ENCODE results near the gene IL17RD. TPM values are rescaled to one million over a fixed set of nuclear protein-coding genes. Genes with fewer than 3 reads are reported as not detected.

Gene IL17RD
- total and polyA plus RNA-seq, 2 experiments from 2014 or later: 10.7 to 104 TPM

- Mint-ChIP-seq H3K9me3 (no peaks in the 10 kb centered on the region), H3K4me3 (no peak overlapping the region), H3K27ac (no peak overlapping the region), H3K36me3 (ENCODE audit: low read depth) (no peaks in the 10 kb centered on the region), H3K27me3 (ENCODE audit: insufficient read depth, low read depth, poor library complexity) (peaks cover 3% of the 10 kb centered on the region), H3K4me1 (no peaks in the 10 kb centered on the region; the same call in 2 of the 3 replicates)
- no peak overlapping the region for H2AFZ ChIP-seq
- H3K27me3 ChIP-seq (ENCODE audit: insufficient read depth): no peaks in the 10 kb centered on the region
- no peaks in the 10 kb centered on the region for H3K4me1 ChIP-seq (ENCODE audit: insufficient read depth)
- H3K4me3 ChIP-seq: no peak overlapping the region
- no peaks in the 10 kb centered on the region for H4K20me1 ChIP-seq (replicated peaks; ENCODE audit: insufficient read depth)
- no peaks in the 10 kb centered on the region for H3K36me3 ChIP-seq (ENCODE audit: insufficient read depth)
- no peak overlapping the region for H3K27ac ChIP-seq (ENCODE audit: low read depth)
- DNase-seq (ENCODE audit: low spot score) (no peak), ATAC-seq (no peak)
- H3K9me2 ChIP-seq (ENCODE audit: insufficient read depth): no peaks in the 10 kb centered on the region
- H3K79me2 ChIP-seq (replicated peaks; ENCODE audit: insufficient read depth): no peaks in the 10 kb centered on the region
- no peak overlapping the region for H3K4me2 ChIP-seq
- no peak for TF ChIP-seq CREB1 (CRISPR knock-in tag; IDR thresholded peaks at IDR 0.05; ENCODE audit: low read depth)
- TF ChIP-seq STAT1 (IDR thresholded peaks at IDR 0.05; ENCODE audit: unreplicated experiment): no peak
- no peak for TF ChIP-seq ZNF331 (CRISPR knock-in tag; IDR thresholded peaks at IDR 0.05; ENCODE audit: low read depth)
- TF ChIP-seq, protein P1, sequence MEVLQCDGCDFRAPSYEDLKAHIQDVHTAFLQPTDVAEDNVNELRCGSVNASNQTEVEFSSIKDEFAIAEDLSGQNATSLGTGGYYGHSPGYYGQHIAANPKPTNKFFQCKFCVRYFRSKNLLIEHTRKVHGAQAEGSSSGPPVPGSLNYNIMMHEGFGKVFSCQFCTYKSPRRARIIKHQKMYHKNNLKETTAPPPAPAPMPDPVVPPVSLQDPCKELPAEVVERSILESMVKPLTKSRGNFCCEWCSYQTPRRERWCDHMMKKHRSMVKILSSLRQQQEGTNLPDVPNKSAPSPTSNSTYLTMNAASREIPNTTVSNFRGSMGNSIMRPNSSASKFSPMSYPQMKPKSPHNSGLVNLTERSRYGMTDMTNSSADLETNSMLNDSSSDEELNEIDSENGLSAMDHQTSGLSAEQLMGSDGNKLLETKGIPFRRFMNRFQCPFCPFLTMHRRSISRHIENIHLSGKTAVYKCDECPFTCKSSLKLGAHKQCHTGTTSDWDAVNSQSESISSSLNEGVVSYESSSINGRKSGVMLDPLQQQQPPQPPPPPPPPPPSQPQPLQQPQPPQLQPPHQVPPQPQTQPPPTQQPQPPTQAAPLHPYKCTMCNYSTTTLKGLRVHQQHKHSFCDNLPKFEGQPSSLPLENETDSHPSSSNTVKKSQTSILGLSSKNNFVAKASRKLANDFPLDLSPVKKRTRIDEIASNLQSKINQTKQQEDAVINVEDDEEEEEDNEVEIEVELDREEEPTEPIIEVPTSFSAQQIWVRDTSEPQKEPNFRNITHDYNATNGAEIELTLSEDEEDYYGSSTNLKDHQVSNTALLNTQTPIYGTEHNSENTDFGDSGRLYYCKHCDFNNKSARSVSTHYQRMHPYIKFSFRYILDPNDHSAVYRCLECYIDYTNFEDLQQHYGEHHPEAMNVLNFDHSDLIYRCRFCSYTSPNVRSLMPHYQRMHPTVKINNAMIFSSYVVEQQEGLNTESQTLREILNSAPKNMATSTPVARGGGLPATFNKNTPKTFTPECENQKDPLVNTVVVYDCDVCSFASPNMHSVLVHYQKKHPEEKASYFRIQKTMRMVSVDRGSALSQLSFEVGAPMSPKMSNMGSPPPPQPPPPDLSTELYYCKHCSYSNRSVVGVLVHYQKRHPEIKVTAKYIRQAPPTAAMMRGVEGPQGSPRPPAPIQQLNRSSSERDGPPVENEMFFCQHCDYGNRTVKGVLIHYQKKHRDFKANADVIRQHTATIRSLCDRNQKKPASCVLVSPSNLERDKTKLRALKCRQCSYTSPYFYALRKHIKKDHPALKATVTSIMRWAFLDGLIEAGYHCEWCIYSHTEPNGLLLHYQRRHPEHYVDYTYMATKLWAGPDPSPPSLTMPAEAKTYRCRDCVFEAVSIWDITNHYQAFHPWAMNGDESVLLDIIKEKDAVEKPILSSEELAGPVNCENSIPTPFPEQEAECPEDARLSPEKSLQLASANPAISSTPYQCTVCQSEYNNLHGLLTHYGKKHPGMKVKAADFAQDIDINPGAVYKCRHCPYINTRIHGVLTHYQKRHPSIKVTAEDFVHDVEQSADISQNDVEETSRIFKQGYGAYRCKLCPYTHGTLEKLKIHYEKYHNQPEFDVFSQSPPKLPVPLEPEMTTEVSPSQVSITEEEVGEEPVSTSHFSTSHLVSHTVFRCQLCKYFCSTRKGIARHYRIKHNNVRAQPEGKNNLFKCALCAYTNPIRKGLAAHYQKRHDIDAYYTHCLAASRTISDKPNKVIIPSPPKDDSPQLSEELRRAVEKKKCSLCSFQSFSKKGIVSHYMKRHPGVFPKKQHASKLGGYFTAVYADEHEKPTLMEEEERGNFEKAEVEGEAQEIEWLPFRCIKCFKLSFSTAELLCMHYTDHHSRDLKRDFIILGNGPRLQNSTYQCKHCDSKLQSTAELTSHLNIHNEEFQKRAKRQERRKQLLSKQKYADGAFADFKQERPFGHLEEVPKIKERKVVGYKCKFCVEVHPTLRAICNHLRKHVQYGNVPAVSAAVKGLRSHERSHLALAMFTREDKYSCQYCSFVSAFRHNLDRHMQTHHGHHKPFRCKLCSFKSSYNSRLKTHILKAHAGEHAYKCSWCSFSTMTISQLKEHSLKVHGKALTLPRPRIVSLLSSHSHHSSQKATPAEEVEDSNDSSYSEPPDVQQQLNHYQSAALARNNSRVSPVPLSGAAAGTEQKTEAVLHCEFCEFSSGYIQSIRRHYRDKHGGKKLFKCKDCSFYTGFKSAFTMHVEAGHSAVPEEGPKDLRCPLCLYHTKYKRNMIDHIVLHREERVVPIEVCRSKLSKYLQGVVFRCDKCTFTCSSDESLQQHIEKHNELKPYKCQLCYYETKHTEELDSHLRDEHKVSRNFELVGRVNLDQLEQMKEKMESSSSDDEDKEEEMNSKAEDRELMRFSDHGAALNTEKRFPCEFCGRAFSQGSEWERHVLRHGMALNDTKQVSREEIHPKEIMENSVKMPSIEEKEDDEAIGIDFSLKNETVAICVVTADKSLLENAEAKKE (CRISPR knock-in tag; IDR thresholded peaks at IDR 0.05): no peak
- TF ChIP-seq NANOG (IDR thresholded peaks at IDR 0.05; ENCODE audit: borderline replicate concordance): no peak
- TF ChIP-seq EZH2 (IDR thresholded peaks at IDR 0.05; ENCODE audit: low read depth, unreplicated experiment): no peak
- no peak for TF ChIP-seq CTCF (conservative IDR thresholded peaks at IDR 0.05; ENCODE audit: low read depth in 2 of 2)
- TF ChIP-seq POLR2AphosphoS5 (IDR thresholded peaks at IDR 0.05; ENCODE audit: low read depth): no peak
- TF ChIP-seq REST (IDR thresholded peaks at IDR 0.05; ENCODE audit: unreplicated experiment): no peak
- no peak for TF ChIP-seq JUNB (IDR thresholded peaks at IDR 0.05; ENCODE audit: unreplicated experiment)
- TF ChIP-seq ETS1 (IDR thresholded peaks at IDR 0.05): no peak
- no peak for TF ChIP-seq EZH2phosphoT487 (IDR thresholded peaks at IDR 0.05; ENCODE audit: unreplicated experiment)
- no peak for TF ChIP-seq ZNF114 (CRISPR knock-in tag; IDR thresholded peaks at IDR 0.05)
- no peaks in the 10 kb centered on the region for H3F3A ChIP-seq (replicated peaks; ENCODE audit: low read depth)
Observed at GRCh38 chr3:57052662-57053061, 112.5 kb downstream of the IL17RD start.
